CD4-positive, alpha-beta T cell treated with Interleukin-1 beta for 1 hour (primary cell): ENCODE measurements around the gene NFYC.

Source experiments
- DNase-seq, 2 donors: peaks; one replicate each; pipeline ENCODE4 v3.0.0-alpha.2; 2020 to 2022

The NFYC gene

GRCh38 chr1:40762144-40762923 is 70.8 kb downstream of the NFYC start:
- no peak for DNase-seq

GRCh38 chr1:40763742-40764532 is 72.4 kb downstream of the NFYC start:
- DNase-seq: no peak

GRCh38 chr1:40764981-40765380 is 73.5 kb downstream of the NFYC start:
- DNase-seq: no peak

GRCh38 chr1:40766017-40766416 is 74.5 kb downstream of the NFYC start:
- no peak for DNase-seq

- DNase-seq: no peak
Measured at GRCh38 chr1:40766560-40766959, 75.1 kb downstream of the NFYC start.

- DNase-seq: no peak
Measured at GRCh38 chr1:40768146-40768990, 76.9 kb downstream of the NFYC start.

GRCh38 chr1:40769815-40770214 is 78.3 kb downstream of the NFYC start:
- no peak for DNase-seq

GRCh38 chr1:40770296-40771070 is 79.0 kb downstream of the NFYC start:
- no peak for DNase-seq

- DNase-seq: no peak
Measured at GRCh38 chr1:40772146-40772955, 80.8 kb downstream of the NFYC start.

- no peak for DNase-seq
Measured at GRCh38 chr1:40773748-40774265, 82.3 kb downstream of the NFYC start.

- DNase-seq: peak; percentile 54 to 58
Measured at GRCh38 chr1:40774266-40774998, 82.9 kb downstream of the NFYC start.

- no peak for DNase-seq
Measured at GRCh38 chr1:40776236-40777072, 85.0 kb downstream of the NFYC start.

- DNase-seq: no peak
Measured at GRCh38 chr1:40777224-40777970, 85.9 kb downstream of the NFYC start.

- no peak for DNase-seq
Measured at GRCh38 chr1:40780678-40781607, 89.4 kb downstream of the NFYC start.

- no peak for DNase-seq
Measured at GRCh38 chr1:40781608-40781971, 90.1 kb downstream of the NFYC start.

GRCh38 chr1:40782371-40782956 is 91.0 kb downstream of the NFYC start:
- no peak for DNase-seq
